GM10266 (cell line): Measurements from ENCODE around the gene OSCP1.

Experiments used
- DNase-seq: peaks from one replicate; pipeline ENCODE4 v3.0.0; 2012; ENCODE audit errors: extremely low spot score
- TF ChIP-seq, protein P1 (sequence below): IDR thresholded peaks from 2 replicates; pipeline ENCODE4 v1.5.1; 2012; ENCODE audit warnings: mild to moderate bottlenecking, low read depth; ENCODE audit not compliant: control insufficient read depth, insufficient read depth; ENCODE audit errors: missing control alignments

The OSCP1 gene

GRCh38 chr1:36432616-36433015, 17.6 kb downstream of the OSCP1 start:
- TF ChIP-seq, protein P1, sequence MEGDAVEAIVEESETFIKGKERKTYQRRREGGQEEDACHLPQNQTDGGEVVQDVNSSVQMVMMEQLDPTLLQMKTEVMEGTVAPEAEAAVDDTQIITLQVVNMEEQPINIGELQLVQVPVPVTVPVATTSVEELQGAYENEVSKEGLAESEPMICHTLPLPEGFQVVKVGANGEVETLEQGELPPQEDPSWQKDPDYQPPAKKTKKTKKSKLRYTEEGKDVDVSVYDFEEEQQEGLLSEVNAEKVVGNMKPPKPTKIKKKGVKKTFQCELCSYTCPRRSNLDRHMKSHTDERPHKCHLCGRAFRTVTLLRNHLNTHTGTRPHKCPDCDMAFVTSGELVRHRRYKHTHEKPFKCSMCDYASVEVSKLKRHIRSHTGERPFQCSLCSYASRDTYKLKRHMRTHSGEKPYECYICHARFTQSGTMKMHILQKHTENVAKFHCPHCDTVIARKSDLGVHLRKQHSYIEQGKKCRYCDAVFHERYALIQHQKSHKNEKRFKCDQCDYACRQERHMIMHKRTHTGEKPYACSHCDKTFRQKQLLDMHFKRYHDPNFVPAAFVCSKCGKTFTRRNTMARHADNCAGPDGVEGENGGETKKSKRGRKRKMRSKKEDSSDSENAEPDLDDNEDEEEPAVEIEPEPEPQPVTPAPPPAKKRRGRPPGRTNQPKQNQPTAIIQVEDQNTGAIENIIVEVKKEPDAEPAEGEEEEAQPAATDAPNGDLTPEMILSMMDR: no peak
- DNase-seq: no peak

DNA sequence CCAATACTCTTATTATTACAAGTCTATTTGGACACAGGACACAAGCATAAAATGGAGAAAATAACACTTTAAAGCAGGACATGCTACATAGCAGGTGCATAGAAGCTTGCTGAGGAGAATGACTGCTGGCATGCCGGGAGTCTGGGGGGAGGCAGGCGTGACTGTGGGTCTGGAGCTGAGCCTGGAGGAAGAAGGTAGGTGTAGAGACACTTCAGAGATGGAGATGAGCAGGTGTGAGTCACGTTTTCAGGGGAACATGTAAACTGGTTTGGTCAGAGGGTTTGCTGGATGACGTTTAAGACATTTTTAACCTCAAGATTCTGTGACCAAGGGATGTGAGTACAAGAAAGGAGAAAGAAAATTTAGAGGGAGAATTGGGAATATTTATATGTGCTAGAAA, 24.5 kb downstream of the OSCP1 start:
- DNase-seq: no peak
- TF ChIP-seq, protein P1: no peak

DNA sequence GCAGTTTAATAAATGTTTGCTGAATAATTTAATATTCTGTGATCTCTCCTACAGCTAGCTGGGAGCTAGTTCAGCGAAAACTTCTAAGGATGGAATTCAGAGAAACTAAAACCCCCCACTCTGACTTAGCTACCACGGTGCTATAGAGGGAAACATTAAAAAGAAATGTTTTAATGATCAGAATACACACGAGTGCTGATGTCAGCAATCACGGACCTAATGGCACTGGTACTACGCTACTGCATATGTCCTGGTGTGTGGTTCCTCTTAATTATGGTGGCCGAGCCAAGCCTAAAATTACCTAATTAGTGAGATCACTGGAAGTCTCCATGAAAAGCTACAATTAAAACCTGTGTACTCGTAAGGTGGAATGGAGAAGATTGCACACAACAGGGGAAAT, 28.6 kb downstream of the OSCP1 start:
- TF ChIP-seq, protein P1: no peak
- DNase-seq: no peak

- DNase-seq: peak; percentile 75
- TF ChIP-seq, protein P1: peak; percentile 99
Measured at GRCh38 chr1:36420836-36421317, 29.4 kb downstream of the OSCP1 start.

GRCh38 chr1:36420409-36420808, 29.8 kb downstream of the OSCP1 start:
- TF ChIP-seq, protein P1: no peak
- no peak for DNase-seq

DNA sequence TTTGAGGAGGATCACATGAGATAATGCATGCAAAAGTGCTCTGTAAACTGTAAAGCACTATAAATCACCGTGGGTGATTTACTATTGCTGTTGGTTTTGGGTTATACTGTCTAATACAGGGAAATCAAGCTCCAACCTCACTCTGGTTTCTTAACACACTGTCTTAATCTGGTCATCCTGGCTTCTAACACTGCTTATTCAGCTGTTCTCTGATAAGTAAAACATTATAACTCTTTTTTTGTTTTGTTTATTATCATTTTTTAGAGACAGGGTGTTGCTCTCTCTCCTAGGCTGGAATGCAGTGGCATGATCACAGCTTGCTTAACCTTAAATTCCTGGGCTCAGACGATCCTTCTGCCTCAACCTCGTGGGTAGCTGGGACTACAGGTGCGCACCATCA, 30.7 kb downstream of the OSCP1 start:
- DNase-seq: no peak
- TF ChIP-seq, protein P1: no peak

GRCh38 chr1:36419140-36419539, 31.1 kb downstream of the OSCP1 start:
- DNase-seq: no peak
- TF ChIP-seq, protein P1: no peak
